ENCODE results near the gene FGGY.

The FGGY gene

DNA sequence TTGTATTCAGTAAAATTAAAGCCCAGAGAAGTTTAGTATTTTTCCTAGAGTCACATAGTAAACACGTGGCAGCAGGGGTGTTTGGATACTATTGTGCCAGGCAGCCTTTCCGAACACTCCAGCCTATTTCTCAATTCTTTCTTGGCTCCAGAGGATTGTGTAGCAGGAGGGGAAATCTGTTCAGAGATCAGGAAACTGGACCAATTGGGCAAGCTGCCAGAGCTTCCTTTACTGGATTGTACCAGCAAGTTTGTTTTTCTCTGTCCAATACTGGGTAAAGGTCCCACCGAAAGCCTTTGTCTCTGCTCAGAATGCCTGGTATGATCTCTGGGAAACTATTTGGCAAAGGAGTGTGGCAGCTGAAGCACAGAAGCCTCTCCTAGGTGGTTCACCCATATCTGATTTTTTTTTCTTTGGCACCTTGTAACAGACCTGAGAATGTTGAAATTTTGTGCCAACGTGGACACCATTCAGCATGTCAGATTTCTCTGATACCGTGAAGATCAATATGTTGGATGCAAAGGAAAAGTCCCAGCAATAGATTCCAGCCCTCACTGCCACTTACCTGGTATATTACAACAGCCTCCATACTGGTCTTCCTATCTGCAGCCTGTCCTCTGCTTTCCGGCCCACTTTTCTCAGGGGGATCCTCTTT lies 126.2 kb downstream of the FGGY start:
- H3K4me3 ChIP-seq (ENCODE audit: low read depth, low read length) = no peak overlapping the region
- DNase-seq (ENCODE audit: low read depth) = no peak
- in situ Hi-C loops (cut with HindIII; ENCODE audit: low sequenced_read_pairs) = no loop called here

DNA sequence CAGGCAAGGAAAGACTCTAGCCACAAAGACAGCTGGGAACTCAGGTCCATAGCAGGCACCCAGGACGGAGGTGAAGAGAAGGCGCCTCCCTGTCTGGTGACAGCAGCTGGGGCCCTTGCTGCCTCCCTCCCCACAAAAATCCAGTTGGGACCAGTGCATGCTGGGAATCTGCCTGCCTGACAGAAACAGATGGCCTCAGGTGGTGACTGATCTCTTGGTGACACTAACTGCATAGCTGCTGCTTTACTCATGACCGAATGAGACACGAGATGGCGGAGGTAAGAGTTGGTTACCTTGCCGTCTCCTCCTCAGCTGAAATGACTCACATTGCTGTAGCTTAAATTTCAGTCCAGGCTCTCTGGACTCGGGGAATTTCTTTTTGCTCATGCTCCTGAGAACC lies 130.3 kb downstream of the FGGY start:
- DNase-seq (ENCODE audit: low read depth) = no peak
- in situ Hi-C loops (cut with HindIII; ENCODE audit: low sequenced_read_pairs) = no loop called here
- TF ChIP-seq, protein P1, sequence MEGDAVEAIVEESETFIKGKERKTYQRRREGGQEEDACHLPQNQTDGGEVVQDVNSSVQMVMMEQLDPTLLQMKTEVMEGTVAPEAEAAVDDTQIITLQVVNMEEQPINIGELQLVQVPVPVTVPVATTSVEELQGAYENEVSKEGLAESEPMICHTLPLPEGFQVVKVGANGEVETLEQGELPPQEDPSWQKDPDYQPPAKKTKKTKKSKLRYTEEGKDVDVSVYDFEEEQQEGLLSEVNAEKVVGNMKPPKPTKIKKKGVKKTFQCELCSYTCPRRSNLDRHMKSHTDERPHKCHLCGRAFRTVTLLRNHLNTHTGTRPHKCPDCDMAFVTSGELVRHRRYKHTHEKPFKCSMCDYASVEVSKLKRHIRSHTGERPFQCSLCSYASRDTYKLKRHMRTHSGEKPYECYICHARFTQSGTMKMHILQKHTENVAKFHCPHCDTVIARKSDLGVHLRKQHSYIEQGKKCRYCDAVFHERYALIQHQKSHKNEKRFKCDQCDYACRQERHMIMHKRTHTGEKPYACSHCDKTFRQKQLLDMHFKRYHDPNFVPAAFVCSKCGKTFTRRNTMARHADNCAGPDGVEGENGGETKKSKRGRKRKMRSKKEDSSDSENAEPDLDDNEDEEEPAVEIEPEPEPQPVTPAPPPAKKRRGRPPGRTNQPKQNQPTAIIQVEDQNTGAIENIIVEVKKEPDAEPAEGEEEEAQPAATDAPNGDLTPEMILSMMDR (IDR thresholded peaks at IDR 0.05; ENCODE audit: low read depth, low read length, missing control alignments) = no peak
- H3K4me3 ChIP-seq (ENCODE audit: low read depth, low read length) = no peak overlapping the region

More for the DNA sequence above, 126.2 kb downstream of the FGGY start:
- TF ChIP-seq, protein P1 (IDR thresholded peaks at IDR 0.05; ENCODE audit: low read depth, low read length, missing control alignments) = no peak

DNA sequence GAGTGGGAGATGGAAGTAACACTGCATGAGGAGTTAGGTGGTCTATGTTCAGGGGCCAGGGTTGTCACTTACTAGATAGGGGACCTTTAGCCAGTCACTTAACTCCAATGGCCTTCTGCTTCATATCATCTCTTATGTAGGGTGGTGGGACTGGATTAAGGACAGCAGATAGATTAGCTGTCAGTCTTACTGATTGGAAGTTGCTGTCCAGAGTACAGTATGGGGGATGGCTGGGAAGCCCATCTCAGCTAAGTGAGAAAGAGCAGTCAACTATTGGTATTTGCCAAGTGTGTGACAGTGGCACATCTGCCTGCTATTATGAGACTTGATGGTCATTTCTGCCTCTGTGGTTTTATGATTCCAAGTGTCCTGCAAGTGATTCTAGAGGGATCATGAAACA lies 130.9 kb downstream of the FGGY start:
- TF ChIP-seq, protein P1 (IDR thresholded peaks at IDR 0.05; ENCODE audit: low read depth, low read length, missing control alignments) = no peak
- in situ Hi-C loops (cut with HindIII; ENCODE audit: low sequenced_read_pairs) = no loop called here
- H3K4me3 ChIP-seq (ENCODE audit: low read depth, low read length) = no peak overlapping the region
- DNase-seq (ENCODE audit: low read depth) = no peak

DNA sequence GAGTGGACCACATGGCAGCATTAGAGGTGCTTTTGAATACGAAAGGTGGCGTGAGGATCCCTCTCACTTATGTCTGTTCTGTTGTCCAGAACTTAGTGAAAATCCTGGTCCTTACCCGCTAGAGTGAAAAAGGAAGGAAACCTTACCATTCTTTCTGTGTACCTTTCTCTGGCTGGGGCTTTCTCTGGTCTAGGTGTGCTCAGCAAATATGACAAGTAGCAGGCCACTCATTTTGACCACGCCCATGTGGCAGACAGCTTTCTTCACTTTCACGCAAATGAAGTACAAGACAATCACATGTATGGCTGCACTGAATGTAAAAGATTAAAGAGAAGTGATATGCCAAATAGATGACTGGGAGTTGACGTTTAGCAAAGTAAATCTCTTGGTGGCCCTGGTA lies 131.9 kb downstream of the FGGY start:
- in situ Hi-C loops (cut with HindIII; ENCODE audit: low sequenced_read_pairs) = no loop called here

DNA sequence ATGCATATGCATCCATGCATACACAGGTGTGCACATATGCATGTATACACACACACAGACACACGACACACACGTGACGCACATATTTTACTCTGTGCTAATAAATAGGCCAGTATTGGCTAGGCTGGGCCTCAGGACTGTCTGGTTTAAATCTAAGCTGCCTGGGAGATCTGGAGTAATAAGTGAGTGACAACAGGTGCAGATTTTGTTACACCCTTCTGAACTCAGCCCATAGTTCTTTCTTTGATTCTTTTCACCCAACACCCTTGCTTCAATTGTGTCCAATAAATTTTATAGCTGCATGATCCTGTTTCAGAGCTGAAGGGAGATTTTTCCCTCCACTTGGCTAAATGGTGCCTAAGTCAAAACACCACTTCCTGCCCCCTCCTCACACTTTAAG lies 132.8 kb downstream of the FGGY start:
- in situ Hi-C loops (cut with HindIII; ENCODE audit: low sequenced_read_pairs) = no loop called here
- TF ChIP-seq, protein P1 (IDR thresholded peaks at IDR 0.05; ENCODE audit: low read depth, low read length, missing control alignments) = no peak
- no peak for DNase-seq (ENCODE audit: low read depth)
- H3K4me3 ChIP-seq (ENCODE audit: low read depth, low read length) = no peak overlapping the region

More for the DNA sequence above, 131.9 kb downstream of the FGGY start:
- H3K4me3 ChIP-seq (ENCODE audit: low read depth, low read length) = no peak overlapping the region
- no peak for DNase-seq (ENCODE audit: low read depth)
- TF ChIP-seq, protein P1 (IDR thresholded peaks at IDR 0.05; ENCODE audit: low read depth, low read length, missing control alignments) = no peak

DNA sequence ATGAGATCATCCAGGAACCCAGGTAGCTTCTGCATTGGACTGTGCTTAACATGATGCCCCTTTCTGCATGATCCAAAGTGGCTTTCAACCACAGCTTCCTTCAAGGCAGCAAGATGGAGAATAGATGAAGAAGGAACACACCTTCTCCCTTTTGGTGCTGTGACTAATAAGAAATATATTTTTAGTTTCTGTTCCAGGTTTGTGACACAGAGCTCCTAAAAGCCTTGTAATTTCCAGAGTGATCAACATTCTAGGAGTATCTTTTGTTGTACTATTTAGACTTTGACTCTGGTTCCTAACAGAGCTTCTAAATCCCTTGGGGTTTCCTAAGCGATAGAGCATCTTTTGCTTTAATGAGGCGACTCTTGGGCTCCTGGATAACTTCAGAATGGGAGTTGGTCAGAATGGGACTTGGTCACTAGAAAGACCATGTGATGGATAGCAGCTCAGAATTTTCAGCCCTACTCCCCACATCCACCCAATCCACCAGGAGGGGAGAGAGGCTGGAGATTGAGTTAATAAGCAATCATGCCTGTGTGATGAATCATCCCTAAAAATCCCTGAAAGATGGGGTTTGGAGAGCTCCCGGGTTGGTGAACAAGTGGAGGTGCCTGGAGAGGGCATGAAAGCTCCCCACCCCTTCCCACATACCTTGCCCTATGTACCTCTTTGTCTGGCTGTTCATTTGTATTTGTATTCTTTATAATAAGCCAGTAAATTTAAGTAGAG lies 134.8 kb downstream of the FGGY start:
- in situ Hi-C loops (cut with HindIII; ENCODE audit: low sequenced_read_pairs) = no loop called here
- TF ChIP-seq, protein P1 (IDR thresholded peaks at IDR 0.05; ENCODE audit: low read depth, low read length, missing control alignments) = no peak
- DNase-seq (ENCODE audit: low read depth) = no peak
- H3K4me3 ChIP-seq (ENCODE audit: low read depth, low read length) = no peak overlapping the region
